Right atrium auricular region (tissue), 2 donors: Measurements from ENCODE around the gene KLF7. TPM values are rescaled to one million over a fixed set of nuclear protein-coding genes. Genes with fewer than 3 reads are reported as not detected.

Experiments
- DNase-seq: peaks from one replicate; pipeline ENCODE4 v3.0.0-alpha.2; 2019; ENCODE audit warnings: low spot score
- H3K27ac ChIP-seq, 2 donors: fragments of 200-600 bp; sonication (generic); 1 replicate in 1 of 2; 2 replicates in 1 of 2; pipeline ENCODE4 v1.5.1; 2016 to 2019
- H3K27me3 ChIP-seq, 2 donors: fragments of 200-600 bp; sonication (generic); one replicate each; pipeline versions ENCODE4 v1.5.1 to v1.6.0; 2017 to 2019
- H3K36me3 ChIP-seq: fragments of 200-600 bp; sonication (generic); one replicate; pipeline ENCODE4 v1.5.1; 2016
- H3K4me1 ChIP-seq, 2 donors: fragments of 200-600 bp; sonication (generic); one replicate each; pipeline versions ENCODE4 v1.5.1 to v1.6.0; 2017 to 2019
- H3K4me3 ChIP-seq, 2 donors: fragments of 200-600 bp; sonication (generic); 1 replicate in 1 of 2; 2 replicates in 1 of 2; pipeline ENCODE4 v1.5.1; 2017 to 2019; ENCODE audit warnings: mild to moderate bottlenecking in 1 of 2, moderate library complexity in 1 of 2
- H3K9me3 ChIP-seq, 2 donors: fragments of 200-600 bp; sonication (generic); one replicate each; pipeline ENCODE4 v1.5.1; 2019
- CTCF ChIP-seq, 2 donors: fragments of 200-600 bp; sonication (generic); IDR thresholded peaks; one replicate each; pipeline ENCODE4 v1.5.1; 2019; ENCODE audit warnings: antibody characterized with exemption in 2 of 2
- total RNA-seq, 2 donors: library from RNA; depleted of rRNA; stranded (reverse); fragments of >200 nt; gene quantifications; one replicate each; pipeline ENCODE4 v1.1.0, GENCODE V29; 2016

Gene KLF7
- total RNA-seq, 2 donors from 2014 or later: 13.5 to 29.9 TPM

DNA sequence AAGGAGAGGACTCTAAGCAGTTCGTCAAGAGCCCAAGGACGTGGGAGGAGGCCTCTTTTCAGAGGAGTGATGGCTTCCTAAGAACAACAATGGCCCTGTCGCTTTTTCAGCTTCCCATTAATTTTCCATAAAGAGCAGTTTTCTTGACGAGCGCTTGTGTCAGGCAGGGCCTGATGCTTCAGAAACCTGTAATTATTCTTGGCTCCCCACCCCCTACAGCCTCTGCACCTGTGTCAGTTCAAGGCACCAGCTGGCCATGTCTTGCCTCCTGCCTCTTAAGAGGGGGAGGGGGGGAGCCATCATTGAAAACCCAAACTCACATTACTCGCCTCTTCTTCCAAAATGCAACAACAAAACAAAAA, 32.3 kb downstream of the KLF7 start:
- peak overlapping the region; percentile 81 to 88 for H3K27ac ChIP-seq
- no peaks in the 10 kb centered on the region for H3K27me3 ChIP-seq
- H3K4me3 ChIP-seq: no peak overlapping the region
- no peak for TF ChIP-seq CTCF (IDR thresholded peaks at IDR 0.05)
- H3K9me3 ChIP-seq: no peaks in the 10 kb centered on the region
- H3K36me3 ChIP-seq: no peaks in the 10 kb centered on the region
- no peak for DNase-seq
- H3K4me1 ChIP-seq: peaks cover 0 to 77% of the 10 kb centered on the region in 2 donors

GRCh38 chr2:207132019-207132418, 33.7 kb downstream of the KLF7 start:
- TF ChIP-seq CTCF (IDR thresholded peaks at IDR 0.05): peak in 1 of 2 donors; percentile 12
- H3K27me3 ChIP-seq: no peaks in the 10 kb centered on the region
- H3K9me3 ChIP-seq: peaks cover 0 to 13% of the 10 kb centered on the region in 2 donors
- peaks cover 0 to 62% of the 10 kb centered on the region in 2 donors for H3K4me1 ChIP-seq
- H3K27ac ChIP-seq: peak overlapping the region; percentile 81 to 88
- no peaks in the 10 kb centered on the region for H3K36me3 ChIP-seq
- no peak overlapping the region for H3K4me3 ChIP-seq
- no peak for DNase-seq

DNA sequence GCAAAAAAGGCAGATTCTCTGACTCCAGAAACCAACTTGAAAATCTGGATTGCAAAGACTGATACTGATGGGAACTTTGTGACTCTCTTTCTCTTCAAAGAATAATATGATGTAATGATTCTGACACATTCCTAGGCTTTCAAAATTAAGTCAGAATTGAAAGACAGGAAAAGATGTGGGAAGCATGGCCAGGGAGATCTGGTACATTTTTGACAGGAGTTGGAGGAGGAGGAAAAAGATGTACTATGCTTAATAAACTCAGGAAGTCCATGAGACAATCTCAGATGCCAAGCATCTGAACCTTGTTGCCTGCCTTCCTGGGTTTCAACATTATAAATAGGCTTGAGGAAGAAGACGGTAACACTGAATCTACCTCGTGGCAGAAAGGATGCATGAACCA, 34.2 kb downstream of the KLF7 start:
- Histone ChIP-seq H3K36me3 (no peaks in the 10 kb centered on the region), H3K4me3 (no peak overlapping the region), H3K9me3 (peaks cover 0 to 13% of the 10 kb centered on the region in 2 donors), H3K27ac (peak overlapping the region; percentile 81 to 88), H3K27me3 (no peaks in the 10 kb centered on the region), H3K4me1 (peaks cover 0 to 58% of the 10 kb centered on the region in 2 donors)
- no peak for DNase-seq
- no peak for TF ChIP-seq CTCF (IDR thresholded peaks at IDR 0.05)

GRCh38 chr2:207130958-207131521, 34.7 kb downstream of the KLF7 start:
- TF ChIP-seq CTCF (IDR thresholded peaks at IDR 0.05): no peak
- Histone ChIP-seq H3K4me3 (no peak overlapping the region), H3K27ac (peak overlapping the region; percentile 81 to 88), H3K27me3 (no peaks in the 10 kb centered on the region), H3K9me3 (peaks cover 0 to 13% of the 10 kb centered on the region in 2 donors), H3K4me1 (peaks cover 0 to 53% of the 10 kb centered on the region in 2 donors), H3K36me3 (no peaks in the 10 kb centered on the region)
- DNase-seq: no peak

DNA sequence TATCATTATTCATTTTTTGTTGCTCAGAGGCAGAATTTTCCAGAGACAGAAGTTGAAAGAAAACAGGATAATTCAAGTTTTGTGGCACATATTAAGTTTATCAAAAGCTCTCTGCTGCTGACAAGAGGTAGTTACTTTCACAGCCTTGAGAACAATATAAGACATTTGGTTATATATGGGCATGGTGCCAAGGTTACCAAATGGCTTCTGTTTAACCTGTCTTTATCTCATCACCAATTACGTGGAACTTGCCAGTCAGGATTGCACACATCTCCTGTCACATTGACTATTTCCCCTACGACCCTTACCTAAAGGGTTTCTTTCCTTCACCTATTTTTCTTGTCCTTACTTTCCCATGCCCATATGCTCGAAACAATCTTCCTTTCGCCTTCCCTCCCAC, 35.9 kb downstream of the KLF7 start:
- peak overlapping the region; percentile 81 to 88 for H3K27ac ChIP-seq
- H3K36me3 ChIP-seq: no peaks in the 10 kb centered on the region
- TF ChIP-seq CTCF (IDR thresholded peaks at IDR 0.05): no peak
- no peak for DNase-seq
- peaks cover 0 to 13% of the 10 kb centered on the region in 2 donors for H3K9me3 ChIP-seq
- H3K27me3 ChIP-seq: no peaks in the 10 kb centered on the region
- peaks cover 0 to 40% of the 10 kb centered on the region in 2 donors for H3K4me1 ChIP-seq
- H3K4me3 ChIP-seq: no peak overlapping the region

DNA sequence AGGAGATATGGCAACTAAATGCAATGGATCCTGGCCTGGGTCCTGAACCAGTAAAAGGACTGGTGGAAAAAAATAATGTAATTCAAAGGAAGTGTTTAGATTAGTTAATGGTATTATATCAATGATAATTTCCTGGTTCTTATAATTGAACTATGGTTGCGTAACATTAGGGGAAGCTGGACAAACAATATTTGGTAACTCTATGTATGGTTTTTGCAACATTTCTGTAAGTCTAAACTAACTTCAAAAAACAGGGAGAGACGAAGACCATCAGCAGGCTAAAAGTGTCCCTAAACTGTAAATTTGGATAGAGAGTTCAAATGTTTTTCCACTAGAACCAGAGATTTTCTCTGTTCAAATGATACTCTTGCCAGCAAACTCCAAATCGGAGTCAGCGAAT, 36.9 kb downstream of the KLF7 start:
- Histone ChIP-seq H3K27ac (peak overlapping the region; percentile 13 to 29), H3K4me1 (peaks cover 0 to 38% of the 10 kb centered on the region in 2 donors), H3K9me3 (peaks cover 0 to 13% of the 10 kb centered on the region in 2 donors), H3K4me3 (no peak overlapping the region), H3K36me3 (peaks cover 5% of the 10 kb centered on the region), H3K27me3 (no peaks in the 10 kb centered on the region)
- DNase-seq: no peak
- no peak for TF ChIP-seq CTCF (IDR thresholded peaks at IDR 0.05)
